OCI-LY3 (cell line): ENCODE data around the gene ASIC4.

ENCODE experiments used
- EZH2phosphoT487 ChIP-seq: fragments of 200-600 bp; shearing (Covaris generic); IDR thresholded peaks from 2 replicates; pipeline ENCODE4 v1.6.1; 2018; ENCODE audit warnings: antibody characterized with exemption, mixed run types, low read depth
- TF ChIP-seq, protein P1 (sequence below): fragments of 200-600, 300-600 bp; sonication (generic); IDR thresholded peaks from 2 replicates; pipeline ENCODE4 v1.5.1; 2014; ENCODE audit warnings: antibody characterized with exemption, low read length, low read depth

GRCh38 chr2:219478916-219479315 lies 35.4 kb upstream of the ASIC4 start:
- TF ChIP-seq, protein P1, sequence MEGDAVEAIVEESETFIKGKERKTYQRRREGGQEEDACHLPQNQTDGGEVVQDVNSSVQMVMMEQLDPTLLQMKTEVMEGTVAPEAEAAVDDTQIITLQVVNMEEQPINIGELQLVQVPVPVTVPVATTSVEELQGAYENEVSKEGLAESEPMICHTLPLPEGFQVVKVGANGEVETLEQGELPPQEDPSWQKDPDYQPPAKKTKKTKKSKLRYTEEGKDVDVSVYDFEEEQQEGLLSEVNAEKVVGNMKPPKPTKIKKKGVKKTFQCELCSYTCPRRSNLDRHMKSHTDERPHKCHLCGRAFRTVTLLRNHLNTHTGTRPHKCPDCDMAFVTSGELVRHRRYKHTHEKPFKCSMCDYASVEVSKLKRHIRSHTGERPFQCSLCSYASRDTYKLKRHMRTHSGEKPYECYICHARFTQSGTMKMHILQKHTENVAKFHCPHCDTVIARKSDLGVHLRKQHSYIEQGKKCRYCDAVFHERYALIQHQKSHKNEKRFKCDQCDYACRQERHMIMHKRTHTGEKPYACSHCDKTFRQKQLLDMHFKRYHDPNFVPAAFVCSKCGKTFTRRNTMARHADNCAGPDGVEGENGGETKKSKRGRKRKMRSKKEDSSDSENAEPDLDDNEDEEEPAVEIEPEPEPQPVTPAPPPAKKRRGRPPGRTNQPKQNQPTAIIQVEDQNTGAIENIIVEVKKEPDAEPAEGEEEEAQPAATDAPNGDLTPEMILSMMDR: no peak
- TF ChIP-seq EZH2phosphoT487: no peak
